NCI-H2227 (cell line): ENCODE results near the gene CHN2.

ENCODE experiments used
- DNase-seq: peaks from one replicate; lab custom pipeline; 2025; ENCODE audit not compliant: unreplicated experiment; lab: John Stamatoyannopoulos, UW

CHN2 gene

DNA sequence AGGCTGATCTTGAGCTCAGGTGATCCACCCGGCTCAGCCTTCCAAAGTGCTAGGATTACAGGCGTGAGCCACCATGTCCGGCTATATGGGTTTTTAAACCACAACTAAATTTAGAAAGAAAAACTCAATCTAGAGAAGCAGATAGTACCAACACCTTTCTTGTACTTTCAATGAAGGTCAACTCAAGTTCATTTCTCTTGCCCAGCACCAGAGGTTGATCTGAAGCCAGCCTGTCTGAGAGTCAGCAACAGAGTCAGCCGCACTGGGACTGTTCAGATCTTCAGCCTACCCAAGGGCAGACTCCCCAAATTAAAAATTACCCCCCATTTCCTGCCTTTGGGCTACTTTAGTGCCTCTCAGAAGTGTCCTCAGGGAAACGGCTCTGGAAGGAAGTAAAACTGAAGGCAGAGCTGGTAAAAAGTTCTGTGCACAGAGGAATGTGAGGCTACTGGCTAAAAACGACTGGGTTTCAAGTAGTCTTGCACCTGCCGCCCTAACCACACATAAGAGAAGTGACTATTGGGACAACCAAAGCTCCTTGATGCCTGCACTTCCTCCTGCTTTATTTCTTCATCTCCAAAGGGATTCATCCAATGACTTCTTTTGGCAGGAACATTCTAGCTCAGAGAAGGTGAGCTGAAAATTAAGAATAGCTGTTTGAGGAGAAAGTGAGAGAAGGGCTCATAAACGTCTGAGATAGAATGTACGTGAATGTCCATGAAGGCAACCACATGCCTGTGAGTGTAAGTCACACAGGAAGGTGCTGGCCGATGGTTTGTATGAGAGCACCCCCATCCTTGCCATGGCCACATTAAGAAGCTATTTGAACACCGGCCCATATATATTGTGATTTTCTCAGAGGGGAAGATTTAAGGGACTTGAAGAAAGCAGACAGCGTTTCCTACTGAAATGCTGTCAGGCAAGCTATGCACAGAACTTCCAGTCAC lies 226.7 kb downstream of the CHN2 start:
- DNase-seq: no peak

DNA sequence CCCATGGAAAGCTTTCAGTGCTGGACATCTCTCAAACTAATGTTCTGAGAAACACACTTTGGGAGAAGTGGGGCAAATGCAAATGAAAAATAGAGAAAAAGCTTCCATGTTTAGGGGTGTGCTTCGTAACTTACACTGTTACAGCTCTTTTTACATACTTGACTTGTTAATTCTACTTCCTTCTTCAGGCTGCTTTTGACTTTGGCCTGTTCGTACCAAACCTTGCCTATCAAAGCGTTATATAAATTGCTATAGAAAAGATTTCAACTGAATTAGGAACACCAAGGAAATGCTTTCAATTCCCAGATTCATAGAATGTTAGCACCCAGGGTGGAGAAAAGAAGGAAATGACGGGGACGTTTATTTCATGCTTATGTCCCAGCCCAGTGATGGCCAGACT lies 228.3 kb downstream of the CHN2 start:
- DNase-seq: no peak

DNA sequence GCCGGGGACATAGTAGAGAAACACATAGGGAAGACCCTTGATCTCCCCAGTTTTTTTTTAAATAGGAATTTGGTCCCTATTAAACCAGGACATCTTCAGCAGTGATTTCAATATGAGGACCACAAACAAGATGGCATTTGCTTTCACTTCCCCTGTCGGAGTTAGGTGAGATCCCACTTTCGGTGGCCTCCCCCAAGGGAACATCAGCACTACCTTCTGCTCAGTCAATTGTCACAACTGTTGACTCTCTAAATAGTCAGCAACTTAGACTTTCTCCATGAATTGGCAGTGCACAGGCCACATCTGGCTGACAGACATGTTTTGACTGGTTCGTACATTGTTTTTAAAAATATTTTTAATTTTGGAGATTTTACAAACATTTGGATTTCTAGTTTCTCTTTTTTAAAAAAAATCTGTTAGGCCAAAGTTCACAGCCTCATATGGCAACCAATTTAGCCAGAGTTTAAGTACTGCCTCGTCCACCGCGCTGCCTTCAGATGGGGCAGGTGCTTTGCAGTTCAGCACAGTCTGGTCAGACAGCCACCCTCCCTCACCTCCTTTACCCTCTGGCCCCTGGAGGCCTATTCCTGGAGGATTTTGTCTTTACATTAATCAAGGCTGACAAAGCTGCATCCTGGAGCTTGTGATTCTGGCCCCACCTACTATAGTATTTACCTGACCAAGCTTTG lies 229.9 kb downstream of the CHN2 start:
- no peak for DNase-seq

DNA sequence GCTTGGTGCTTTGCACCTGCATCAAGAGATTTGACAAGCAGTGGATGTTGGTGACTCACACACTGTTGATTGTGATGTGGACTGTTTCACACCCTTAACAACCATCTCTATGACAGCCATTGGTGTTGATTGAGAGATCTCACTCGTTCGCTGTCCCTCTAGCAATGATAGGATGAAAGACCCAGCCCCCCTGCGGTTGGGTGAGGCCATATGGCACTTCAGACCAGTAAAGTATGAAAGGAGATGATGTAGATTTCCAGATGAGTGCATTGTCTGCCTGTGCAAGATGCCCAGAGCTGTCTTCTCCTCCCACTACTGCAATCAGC lies 230.4 kb downstream of the CHN2 start:
- no peak for DNase-seq

DNA sequence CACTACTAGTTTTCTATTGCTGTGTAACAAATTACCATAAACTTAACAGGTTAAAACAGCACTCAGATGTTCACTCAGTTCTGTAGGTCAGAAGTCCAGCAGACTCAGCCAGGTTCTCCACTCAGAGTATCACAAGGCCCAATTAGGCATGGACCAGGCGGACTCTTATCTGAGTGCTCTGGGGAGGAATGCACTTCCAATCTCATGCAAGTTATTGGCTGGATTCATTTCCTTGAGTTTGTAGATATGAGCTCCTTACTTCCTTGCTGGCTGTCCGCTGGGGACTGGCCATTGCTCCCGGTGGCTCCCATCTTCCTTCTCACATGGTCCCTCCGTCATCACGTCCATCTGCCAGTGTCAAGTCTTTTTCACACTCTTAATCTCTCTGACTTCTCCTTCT lies 232.0 kb downstream of the CHN2 start:
- DNase-seq: no peak

DNA sequence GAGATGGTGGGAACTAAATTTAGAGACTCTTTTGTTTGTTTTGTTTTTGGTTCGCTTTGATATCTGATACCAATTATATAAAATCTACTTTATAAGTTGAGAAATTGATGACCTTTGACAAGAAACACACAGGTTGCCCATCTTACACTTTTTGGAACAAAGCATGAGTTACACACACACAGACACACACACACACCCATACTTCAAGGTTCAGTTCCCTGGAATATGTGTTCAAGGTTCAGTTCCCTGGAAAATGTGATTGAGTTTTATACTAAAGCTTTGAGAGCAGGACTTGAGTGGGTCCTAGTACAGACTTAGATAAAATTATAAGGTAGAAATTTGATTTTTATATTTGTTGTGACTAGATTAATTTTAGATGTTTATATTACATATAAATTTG lies 234.8 kb downstream of the CHN2 start:
- DNase-seq: no peak

DNA sequence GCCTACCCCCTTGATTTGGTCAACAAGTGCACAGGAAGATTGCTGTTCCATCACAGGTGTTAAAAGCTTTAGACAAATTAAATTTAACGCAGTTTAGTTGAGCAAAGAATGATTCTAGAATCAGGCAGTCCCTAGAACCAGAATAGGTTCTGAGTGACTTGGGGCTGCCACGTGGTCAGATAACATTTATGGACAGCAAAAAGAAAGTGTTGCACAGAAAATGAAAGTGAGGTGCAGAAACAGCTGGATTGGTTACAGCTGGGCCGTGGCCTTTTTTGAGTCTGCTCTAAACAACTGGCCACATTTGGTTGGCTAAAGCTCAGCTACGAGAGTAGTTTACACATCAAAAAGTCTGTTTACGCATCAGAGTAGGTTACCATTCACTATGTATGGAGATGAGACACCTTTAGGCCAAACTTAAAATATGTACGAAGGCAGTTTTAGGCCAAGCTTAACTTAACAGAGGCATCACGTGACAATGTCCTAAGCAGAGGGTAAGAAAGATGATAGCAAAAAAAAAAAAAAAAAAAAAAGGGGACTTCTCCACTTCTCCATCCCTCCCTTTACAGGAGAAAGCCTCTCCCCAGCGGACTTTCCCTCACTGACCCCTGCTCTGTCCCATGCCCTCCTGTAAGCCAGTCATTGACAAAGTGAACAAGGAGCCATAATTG lies 235.8 kb downstream of the CHN2 start:
- no peak for DNase-seq

DNA sequence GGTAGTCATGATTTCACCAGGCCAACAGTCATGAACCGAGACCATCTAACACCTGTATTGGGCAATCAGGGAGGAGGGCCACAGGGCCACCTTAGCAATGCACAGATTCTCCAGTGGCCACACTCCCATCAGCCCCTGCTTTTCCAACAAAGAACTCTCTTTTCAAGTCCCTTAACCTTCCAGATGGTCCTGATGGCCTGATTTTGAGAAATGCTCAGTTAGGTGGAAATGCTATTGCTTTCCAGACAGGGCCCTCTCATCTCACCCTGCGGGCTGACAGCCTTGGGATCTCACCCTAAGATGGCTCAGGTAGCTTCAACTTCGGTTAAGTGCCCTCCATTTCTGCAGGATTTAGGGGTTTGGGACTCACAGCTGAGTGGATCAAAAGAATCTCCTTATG lies 237.1 kb downstream of the CHN2 start:
- no peak for DNase-seq

DNA sequence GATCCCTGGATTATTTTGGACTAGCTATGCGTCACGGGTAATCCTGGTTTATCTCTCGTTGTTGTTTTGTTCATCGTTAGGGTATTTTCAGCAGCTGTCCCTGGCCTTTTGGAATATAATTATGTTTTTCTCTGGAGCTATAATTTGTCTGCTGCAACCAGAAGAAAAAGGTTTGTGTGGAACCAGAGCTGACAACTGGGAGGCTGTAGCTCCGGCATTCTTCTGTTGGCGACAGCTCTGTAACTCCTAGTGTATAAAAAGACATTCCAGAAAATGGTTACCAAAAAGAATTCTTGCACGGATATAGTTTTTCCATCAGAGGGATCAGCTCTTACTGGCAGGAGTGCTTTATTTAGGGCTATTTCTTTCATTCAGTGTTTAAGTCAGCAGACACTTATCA lies 238.1 kb downstream of the CHN2 start:
- no peak for DNase-seq

DNA sequence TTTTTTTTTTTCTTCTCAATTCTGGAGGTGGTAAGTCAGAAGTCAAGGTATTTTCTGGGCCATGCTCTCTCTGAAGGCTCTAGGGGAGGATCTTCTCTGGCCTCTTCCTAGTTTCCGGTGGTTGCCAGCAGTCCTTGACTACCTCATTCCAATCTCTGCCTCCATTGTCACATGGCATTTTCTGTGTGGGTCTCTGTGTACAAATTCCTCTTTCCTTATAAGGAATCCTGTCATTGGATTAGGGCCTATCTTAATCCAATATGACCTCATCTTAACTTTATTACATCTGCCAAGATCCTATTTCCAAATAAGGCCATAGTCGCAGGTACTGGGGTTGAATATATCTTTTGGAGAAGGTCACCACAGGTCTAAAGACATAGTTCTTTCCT lies 239.8 kb downstream of the CHN2 start:
- DNase-seq: no peak

DNA sequence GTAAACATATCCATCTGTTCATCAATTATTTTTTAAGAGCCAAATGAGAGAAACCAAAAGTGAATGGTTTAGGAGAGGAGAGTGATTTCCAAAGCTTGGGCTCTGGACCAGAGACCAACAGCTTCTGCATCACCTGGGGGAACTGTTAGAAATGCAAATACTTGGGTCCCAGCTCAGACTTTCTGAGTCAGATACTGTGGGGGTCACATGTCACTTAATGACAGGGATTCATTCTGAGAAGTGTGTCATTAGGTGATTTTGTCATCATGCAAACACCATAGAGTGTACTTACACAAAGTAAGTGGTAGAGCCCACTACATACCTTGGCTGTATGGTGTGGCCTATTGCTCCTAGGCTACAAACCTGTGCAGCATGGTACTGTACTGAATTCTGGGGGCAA lies 240.6 kb downstream of the CHN2 start:
- DNase-seq: no peak

DNA sequence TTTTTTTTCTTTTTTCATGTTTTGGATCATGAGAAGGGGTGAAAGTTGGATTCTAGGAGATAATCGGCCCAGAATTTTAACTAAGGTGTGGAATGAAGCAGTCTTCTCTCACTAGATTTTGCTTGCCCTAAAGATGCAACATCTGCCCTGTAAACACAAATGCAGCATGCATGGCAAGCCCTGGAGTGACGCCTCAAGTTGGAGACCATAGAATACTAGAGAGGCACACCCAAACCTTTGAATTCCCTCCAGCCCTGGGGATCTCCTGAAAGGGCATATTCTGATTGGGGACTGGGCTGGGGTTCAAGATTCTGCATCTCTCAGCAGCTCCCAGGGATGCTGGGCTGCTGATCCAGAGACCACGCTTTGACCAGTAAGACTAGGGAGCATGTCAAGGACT lies 241.3 kb downstream of the CHN2 start:
- no peak for DNase-seq

DNA sequence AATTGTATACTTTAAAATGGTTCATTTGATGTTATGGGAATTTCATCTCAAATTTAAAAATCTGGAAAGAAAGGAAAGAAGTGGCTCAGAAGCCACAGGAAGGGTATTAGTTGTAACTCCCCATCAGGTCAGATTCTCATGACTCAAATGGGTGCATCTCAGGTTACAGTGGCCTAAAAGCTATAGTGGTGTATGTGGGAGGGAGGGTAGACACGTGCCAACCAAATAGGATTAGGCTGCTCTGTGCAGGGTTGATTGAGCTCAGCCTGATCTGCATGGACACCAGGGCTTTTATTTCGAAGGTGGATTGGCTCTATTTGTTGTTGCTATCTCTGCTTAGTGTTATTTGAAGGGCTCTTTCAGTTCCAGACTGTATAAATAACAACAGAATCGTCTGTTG lies 247.6 kb downstream of the CHN2 start:
- no peak for DNase-seq

DNA sequence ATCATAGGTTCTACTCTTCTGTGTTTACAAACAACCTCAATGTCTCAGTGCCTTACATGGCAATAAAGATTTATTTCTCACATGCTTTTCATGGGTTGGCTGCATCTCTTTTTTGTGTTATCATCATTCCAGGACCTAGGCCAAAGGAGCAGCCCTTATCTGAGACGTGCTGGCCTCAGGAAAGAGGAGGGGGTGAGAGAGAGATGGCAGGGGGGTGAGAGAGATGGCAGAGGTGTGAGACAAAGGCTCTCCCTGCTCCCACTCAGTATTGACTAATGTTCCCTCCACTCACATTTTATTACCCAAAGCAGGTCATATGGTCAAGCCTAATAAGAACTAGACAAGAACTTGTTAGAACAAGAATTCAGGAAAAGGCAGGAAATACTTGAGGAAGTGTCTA lies 249.0 kb downstream of the CHN2 start:
- DNase-seq: no peak

DNA sequence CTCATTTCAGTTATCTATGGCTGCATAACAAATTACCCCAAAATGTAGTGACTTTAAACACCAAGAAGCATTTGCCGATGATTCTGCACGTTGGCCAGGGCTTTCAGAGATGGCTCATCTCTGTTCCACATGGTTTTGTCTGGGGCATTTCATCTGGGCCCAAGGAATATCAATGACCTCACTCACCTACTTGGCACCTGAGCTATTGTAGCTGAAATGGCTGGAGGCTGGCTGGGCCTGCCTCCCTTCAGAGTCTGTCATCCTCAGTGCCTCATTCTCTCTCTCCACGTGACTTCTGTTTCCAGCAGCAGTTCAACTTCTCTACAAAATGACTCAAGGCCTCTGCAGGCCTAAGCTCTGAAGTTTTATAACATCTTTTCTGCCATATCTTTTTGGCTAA lies 249.7 kb downstream of the CHN2 start:
- no peak for DNase-seq

DNA sequence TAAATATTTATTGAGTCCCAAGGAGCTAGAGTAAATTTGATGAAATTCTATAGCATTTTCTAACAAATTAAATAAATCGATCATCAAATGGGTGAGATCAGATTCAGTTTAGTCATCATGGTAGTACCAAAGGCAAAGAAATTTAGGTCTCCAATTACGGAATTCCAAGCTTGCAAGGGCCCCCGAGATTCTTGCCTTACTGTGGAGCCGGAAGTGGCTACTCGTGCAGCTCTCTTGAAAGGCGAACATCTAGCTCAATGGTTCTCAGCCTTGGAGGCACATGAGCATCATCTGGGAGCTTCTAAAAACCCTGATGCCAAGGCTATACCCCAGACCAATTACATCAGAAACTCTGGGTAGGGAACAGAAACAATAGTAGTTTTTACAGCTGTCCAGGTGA lies 251.2 kb downstream of the CHN2 start:
- no peak for DNase-seq

DNA sequence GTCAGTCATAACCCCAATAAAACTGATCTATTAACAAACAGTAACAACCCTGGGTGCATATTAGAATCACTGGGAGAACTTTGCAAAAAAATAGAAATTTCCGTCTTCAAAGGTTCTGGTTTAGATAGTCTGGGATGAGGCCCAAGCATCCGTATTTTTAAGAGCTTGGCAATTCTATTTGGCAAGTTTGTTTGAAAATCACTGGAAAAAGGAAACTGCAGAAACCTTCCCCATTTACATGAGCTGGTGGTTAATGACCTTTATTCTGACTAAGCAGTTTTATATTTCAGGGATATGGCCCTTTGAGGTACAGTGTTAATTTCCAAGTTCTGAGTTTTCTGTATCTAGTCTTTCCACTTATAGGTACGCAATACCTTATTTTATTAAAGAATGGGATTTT lies 253.3 kb downstream of the CHN2 start:
- DNase-seq: no peak

DNA sequence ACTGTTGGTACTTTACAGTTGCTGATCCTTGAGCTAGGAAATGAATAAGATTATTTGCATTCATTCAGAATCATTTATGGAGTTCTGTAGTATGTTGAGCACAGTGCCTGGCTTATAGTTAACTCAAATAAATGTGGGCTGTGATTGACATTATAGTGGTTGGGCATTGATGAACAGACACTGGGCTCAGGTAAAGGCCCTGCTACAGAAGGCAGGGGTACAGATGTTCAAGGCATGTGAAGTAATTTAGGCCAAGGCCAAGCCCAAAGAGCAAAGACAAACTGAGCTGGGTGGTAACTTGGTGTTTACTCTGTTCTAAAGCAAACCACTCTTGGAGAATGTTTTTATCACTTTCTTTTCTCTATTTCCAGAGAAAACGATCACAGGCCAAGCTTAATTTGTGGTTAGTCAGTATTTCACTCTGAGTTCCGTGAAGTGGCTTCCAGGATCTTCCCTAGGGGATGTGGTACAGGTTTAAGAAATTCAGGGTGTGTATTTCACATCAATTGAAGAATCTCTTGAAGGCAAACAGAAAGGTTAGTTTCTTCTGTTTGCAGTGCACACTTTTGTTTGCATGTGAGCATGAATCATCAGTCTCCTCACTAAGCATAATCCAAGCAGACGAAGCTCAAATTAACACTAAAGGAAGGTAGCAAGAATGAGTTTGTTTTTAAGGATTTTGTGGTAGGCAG lies 255.1 kb downstream of the CHN2 start:
- no peak for DNase-seq

DNA sequence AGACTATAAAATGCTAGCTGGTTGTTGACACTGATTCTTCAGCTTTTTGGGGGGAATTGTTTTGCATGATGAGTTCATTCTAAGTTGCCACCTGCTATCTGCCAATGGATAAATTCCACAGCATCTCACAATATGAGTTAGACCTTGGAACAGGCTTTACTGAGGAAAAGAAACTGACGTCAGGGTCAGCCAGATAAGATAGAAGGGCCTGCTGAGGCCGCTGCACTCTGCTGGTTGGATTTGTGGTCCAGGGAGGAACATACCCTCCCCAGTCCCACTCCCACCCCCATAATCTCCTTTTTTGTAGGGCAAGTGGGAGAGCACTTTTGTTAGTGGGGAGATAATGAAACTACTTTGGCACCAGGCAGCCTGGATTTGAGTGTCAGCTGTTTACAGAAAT lies 258.4 kb downstream of the CHN2 start:
- no peak for DNase-seq

DNA sequence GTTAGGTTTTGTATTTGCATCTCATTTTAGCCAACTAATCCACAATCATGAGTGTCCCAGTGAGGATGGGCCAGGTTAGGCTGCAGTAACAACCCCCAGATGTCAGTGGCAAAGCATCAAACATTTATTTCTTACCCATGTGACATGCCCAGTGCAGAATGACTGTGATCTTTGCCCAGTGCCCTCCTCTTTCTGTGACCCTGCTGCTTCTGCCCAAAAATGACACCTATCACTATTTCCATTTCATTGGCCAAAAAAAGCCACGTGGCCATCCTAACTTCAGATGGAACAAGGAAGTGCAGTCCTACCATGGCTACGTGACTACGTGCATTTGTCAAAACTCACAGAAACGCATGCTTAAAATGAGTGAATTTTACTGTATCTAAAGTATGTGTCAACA lies 259.9 kb downstream of the CHN2 start:
- DNase-seq: no peak

DNA sequence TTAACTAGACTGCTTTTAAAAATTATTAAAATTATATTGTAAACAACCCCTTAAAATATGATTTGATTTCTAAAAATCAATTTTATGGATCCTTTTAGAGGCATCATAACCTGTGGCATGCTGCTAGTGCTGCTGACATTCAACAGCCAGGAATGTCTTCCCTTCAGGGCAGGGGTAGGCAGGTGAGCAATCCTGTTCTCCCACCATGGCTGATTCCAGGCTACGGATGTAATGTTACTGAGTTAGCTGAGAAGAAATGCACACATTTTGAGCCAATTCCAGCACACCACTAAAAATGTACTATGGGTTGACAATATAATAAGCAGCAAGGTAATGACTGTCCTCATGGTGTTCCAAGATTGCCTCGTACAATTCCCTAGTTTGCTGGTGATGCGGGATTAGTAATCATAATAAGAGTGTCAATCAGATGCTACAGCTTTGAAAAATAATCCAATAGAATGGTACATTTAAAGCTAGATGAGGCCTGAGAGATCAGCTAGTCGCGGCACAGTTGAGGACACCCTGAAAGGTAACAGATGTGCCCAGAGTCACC lies 260.4 kb downstream of the CHN2 start:
- no peak for DNase-seq
